HG02571 (cell line): ENCODE data around the gene CELF2.

Experiments used
- ATAC-seq: cut with Tn5 transposase; IDR thresholded peaks from one replicate; pipeline ENCODE4 v1.9.1; 2021; ENCODE audit warnings: mild to moderate bottlenecking, moderate library complexity; ENCODE audit not compliant: unreplicated experiment

CELF2 gene

DNA sequence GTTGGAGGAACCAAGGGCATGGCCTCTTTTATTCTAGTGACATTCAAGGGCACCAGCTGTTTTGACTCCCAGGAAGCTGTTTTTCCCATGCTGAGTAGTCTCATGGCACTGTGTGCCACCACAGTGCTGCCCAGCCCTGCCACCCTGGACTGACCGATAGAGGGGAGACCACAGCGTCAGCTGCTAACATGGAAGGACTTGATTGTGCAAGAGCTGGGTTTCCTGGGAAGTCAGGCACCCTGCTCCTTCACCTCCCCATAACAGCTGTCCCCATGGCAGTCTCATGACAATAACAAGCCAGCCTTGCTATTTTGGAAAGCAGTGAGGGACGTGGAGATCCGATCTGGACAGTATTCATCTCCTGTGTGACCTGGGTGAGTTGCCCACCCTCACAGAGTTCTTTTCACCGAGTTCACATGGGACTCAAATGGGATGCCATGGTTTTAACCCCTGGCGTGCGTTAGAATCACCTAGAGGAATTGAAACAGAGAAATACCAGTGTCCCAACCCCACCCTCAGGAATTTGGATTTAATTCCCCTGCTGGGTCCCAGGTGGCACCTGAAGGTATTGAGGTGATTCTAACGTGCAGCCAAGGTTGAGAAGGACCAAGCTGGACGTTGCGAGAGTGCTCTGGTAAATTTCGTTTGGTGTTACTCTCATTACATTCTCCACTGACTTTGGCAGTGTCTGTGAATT is 174.8 kb downstream of the CELF2 start:
- ATAC-seq, result no peak

DNA sequence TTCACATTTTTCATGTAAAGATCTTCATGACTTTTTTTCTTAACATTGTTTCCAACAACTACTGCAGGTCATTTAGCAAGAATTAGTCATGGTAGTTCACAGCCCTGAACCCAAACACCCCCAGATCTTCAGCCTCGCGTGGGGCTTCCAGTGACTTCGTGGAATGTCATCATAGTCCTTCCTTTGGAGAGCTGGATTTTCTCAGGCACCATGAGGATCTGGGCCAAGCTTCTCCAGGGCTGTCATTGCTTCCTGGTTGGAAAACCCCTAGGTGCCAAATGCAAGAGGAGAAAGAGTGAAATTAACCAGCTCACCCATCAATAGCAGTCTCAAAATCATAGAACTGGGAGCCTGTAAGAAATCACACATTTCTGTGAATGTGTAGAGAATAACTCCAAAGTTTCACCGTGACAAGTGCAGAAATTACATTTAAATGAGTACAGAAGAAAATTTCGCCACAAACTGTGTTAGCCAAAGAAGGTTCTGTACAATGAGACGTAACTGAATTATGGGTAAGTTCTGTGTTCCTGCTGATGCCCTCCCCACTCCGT is 175.4 kb downstream of the CELF2 start:
- ATAC-seq, result no peak

DNA sequence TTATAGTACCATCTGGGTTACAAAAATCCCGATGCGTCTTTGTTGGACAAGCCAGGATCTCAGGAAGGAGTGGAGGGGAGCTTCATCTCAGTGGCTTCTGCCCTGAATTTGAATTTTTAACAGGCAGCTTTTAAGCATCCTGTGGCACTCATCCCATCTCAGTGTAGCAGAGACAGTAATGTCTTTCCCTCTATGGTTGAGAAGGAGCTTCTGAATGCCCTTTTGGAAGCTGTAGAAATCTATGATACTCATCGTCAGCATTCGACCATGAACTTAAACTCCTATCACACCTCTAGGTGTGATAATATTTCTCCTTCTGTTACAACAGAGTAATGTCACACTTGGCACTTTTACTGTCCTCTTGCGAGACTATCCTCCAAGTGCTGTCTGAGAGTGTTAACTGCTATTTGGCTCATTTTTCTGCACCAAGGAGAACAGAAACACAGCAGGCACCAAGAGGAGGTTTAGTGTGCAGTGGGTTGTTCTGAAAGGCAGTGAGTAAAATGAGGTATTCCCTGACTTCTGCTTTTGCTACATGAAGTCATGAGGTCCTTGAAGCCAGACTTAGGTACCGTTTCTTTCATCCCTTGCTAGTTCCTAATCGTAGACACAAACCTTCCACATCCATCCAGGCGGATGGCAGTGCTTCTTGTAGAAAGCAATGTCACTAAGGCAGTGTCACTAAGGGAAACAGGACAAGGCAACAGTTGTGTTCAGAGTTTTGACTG is 177.4 kb downstream of the CELF2 start:
- no peak for ATAC-seq

DNA sequence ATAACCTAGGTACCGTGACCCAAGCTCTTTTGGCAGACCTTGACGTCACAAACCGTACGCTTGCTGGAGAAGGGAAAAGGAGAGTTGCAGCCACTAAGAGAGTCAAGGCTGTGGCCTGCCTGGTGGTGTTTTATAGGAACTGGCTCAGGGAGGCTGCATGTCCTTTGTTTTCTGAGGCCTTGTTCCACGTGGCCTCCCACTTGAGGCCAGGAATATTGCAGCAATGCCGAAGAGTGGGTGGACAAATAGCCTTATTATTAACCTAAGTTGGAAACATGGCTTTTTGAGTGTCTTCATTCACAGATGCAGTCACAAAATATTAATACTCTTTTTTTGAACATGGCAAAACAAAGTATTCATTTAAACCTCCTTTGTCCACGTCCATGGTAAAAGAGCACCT is 178.0 kb downstream of the CELF2 start:
- ATAC-seq, result no peak

DNA sequence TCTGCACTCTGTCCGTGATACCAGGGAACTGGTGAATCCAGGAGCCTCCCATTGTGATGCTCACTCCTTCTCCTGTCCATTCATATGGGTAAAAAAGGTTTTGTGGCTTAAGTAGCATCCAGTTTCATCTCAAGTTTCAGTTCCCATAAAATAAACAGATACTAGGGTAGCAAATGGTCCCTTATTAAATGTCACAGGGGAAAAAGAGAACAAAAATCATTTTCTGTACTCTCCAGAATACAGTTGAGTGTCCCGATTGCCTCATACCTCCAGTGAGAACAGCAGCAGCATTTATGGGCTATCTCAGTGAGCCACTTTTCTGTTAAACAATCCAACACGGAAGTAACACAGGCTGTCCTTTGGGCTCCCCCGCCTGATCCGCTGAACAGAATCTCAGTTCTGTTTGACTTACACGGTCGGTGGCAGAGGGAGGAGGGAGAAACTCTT is 179.6 kb downstream of the CELF2 start:
- peak; percentile 54 for ATAC-seq

DNA sequence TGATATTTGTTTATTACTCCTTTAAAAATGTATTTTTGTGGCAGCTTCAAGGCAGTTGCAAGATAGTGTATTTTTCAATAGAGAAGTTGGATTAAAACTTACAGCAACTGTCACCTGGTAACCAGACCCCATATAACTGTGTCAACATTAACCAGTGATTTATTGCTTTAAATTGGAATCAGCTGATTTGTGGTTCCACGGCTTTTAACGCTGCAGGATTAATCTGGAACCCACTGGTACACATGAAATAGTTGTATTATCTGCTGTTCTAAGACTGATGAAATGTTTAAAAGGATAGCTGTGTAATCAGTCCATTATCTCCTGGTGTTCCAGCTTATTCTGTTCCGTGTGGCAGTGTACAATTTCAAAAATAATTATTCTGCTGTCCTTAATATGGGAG is 180.2 kb downstream of the CELF2 start:
- no peak for ATAC-seq

DNA sequence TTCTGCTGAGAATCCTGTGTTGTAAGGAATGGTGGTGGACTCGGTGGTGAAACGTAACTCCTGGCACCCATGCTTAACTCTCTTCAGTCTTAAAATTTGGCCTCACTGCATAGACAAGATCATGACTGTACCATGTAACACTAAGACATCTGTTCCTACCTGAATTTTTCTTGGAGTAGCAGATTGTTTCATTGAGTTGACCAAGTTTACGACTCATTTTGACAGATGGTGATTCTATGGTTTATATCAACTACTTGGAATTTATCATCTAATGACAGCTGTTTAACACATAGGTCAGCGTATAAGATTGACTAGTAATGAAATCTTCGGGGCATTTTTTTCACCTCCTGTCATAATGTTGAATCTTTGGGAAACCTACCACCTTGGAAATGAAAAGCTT is 184.2 kb downstream of the CELF2 start:
- ATAC-seq, result no peak

DNA sequence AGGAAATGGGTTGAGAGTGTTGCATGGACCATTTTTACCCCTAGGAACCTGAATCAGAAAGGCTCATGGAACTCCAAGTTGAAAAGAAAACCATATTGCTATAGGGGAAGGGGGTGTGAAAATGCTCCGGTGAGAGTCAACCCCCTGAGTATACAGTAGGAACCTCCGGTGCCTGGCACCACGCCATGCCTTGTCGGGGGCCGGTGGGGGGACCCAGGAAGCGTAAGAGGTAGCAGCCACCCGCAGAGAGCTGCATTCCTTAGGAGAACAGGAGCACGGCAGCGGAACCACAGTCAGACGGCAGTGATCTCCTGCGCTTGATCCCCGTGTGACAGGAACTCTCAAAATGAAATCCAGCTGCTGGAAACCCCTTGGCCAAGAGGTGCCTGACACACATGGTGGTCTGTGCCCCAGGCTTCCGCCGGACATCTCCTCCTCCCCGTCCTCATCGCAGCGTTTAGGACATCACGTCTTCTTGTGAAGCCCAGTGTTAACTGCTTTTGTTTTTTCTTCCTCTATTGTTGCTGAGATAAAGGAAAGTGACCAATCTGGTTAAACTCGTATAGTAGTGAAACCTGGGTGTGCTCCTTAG is 186.8 kb downstream of the CELF2 start:
- no peak for ATAC-seq

DNA sequence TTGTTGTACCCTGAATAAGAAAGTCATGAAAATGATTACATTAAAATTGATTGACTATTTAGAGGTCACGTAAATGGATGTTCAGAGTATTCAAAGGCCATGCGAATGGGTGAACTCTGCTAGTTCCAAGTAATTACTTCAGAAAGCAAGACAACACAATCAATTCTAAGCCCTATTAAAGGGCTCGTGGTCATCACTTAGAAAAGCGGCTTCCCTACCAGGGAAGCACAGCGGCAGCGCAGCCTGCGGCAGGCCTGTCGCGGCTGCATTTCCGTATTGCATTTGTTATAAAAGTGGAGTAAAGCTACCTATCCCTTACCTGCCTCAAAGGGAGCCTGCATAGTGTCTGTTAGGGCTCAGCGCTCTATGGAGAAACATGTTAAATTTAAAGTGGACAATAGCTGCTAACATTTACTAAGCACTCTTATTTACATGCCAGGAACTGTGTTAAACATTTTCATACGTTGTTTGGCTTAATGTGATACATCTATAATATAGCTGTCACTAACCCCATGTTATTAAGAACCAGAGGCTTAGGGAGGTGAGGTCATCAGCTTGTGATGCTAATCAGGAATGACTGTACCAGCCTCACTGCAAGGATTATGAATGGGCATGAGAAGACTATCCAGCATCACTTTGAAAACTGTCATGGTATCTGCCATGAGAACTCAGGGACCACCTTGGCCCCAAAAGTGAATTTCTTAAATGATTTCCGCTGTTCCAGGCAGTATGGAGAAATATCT is 187.5 kb downstream of the CELF2 start:
- no peak for ATAC-seq

DNA sequence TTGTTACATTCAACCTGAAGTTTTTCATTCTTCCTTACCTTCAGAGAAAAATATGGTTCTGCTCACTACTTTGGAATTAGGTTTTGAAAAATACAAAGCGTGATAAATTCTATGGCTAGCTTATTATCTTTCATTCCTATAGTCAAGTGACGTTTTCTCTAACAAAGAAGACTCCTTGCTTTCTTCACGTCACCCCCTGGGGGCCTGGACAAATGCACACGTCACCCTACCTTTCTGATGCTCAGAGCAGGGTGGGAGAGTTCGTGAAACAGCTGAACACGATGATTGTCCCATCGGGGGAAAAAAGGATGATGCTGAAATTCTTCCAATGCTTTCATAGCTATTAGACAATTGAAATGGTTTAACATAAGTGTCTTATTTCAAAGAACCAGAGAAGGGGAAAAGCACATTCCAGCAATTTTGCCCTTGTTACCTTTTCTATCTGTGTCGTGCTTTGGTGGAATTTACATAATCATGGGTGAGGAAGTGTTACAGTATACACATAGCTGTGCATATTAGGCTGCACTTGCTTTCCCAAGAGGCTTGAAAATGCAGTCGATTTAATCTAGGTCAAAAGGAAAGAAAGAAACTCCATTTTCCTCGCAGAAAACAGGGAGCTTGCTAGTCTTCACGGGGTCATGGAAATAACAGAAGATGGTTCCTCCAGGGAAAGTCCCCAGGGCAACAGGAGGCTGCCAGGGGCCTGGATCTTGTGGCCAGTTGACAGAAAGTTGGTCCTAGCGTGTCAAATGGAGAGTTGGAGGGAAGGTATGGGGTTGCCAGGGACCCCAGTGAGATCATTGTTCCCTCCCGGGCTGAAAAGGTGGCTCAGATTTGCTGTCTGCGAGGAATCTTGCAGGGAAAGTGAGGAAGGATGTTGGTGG is 189.2 kb downstream of the CELF2 start:
- no peak for ATAC-seq

DNA sequence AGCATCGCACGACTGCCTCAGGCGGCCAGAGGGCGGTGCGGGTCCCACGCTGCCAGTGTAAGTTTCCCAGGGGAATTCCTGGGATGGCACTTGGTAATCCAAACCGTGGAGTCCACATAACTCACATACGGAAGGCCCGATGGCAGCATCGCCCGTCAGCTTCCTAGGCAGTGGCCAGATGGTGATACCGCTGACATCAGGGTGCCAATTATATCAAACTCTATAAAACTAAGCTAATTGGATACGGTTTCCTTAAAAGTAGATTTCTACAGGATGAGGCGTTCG is 189.8 kb downstream of the CELF2 start:
- no peak for ATAC-seq

DNA sequence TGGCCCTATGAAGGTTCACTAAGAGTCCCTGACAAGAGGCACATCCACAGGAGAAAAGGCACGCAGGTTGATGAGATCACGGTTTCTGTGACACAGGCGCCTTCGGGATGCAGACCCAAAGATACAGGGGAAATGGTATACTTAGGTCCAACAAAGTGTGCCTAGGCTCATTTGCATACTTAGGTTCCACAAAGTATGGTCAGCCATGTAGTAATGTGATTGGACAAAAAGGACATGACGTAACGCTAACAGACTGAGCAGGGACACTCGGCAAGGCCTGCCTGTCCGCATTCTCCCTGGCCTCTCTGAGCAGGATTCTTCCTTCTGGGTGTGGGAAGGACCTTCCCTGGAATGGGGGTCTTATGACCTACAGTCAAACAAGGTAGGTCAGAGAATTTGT is 190.6 kb downstream of the CELF2 start:
- no peak for ATAC-seq

DNA sequence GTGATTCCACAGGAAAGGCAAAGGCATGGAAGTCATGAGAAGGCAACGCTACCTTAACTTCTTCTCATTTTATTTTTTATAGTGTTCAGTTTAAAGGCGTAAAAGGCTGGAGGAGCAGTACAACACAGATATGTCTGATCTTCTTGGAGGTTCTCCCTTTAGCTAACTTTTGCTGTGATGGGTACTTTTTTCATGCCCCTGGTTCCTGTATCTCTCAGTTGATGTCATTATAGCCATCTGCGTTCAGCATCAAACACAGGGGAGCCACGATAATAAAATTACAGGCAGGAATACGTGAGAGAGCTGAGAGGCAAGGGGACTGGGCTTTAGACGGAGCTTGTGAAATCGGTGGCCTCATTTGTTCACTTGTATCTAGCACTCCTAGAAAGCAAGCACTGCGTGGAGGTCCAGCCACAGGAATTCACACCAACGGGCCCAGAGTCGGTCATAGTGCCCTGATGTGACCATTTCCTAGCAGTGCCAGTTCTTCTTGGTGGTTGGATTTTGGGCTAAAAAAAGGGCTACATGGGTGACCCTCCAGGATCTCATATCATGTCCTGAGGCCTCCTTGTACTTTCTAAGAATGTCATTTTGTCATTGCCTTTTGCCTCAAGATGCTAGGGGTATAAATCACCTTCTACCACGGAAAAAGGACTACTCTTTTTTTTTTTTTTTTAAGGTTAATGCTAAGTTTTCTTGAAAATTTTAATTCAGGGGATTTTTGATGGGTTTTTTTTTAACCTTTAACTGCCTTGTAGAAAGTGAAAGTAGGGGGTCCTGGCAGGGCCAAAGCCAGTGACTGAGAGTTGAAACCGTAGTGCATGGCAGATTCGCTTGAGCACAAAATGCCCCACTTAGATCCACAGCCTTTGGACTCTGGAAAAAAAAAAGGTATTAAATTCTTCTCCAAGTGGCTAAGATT is 191.5 kb downstream of the CELF2 start:
- ATAC-seq, result peak; percentile 41

DNA sequence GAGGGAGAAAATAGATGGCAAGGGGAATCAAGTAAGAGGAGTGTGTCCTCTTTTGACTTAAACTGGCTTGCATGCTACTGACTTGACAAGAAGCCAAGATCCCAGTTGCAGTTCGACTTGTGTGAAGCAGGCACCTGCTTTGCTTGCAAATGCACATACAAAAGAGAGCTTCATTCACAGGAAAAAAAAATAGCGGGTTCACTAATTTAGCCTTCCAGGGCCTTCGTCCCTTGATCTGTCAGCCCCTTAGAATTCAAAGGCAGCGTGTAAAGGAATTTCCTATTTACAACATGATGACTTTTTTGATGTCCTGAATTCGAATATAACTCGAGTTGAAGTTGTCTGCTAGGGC is 192.1 kb downstream of the CELF2 start:
- peak; percentile 33 for ATAC-seq

DNA sequence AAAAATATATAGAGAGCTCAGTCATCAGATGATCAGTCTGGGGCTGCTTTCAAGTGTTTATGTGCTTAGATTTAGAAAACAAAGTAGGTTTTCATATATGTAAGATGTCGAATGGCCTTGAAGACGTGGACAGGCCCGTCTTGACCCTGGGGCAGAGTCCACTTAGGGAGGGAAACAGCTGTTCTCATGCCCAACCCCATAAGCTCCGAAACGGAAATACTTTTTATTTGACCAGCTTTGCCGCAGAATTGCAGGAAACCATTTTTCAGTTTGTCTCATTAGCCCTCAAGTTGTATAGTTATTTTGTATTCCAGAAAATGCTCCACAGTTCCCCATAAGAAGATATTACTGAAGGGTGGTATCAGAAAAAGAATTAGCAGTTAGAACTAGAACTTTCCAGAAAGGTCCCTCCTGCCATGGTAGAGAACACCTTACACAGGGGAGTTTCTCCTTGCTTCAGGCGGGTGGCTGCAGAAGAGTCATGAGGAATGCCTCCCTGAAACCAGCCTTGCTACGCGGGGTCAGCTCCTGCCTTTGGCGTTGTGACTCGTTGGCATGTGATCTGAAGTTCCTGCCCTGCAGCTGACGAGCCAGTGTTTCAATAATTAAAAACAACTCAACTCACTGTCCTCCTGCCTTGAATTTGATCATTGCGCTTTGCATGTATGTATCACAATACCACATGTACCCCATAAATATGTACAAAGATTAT is 192.7 kb downstream of the CELF2 start:
- ATAC-seq, result no peak

DNA sequence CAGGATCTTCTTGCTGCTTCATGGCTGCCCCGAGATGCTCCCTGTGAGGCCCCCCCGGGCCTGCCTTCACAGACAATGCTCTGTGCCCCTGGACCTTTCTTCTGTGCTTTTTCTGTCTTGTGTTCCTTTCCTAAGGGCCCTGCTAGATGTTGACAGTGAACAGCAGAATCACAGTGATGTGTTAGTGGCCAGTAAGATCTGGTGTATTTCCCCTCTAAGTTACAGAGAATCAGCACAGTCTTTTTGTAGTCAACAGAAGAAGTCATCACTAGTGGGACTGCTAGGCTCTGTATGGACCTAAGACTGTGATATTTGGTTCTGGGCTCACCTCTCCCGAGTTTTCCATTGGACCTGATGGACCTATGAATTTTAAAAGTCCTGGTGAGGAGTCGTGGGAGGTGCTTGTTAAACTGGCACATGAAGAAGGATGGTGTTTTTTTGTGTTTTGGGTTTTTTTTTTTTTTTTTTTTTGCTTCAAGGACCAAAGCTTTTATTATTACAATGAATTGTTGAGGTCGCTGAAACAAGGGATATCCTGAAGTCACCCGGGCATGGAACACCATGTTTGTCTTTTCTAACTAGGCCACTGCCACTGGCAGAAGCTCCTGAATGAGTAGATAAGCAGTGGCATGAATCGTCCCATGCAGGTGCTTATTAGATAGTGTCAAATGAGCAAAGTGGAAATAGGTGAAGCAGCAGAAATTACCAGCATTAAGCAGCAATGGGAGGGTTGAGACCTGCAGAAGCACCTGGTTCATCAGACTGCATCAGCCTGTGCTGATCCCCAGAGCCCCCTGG is 194.8 kb downstream of the CELF2 start:
- ATAC-seq, result no peak

DNA sequence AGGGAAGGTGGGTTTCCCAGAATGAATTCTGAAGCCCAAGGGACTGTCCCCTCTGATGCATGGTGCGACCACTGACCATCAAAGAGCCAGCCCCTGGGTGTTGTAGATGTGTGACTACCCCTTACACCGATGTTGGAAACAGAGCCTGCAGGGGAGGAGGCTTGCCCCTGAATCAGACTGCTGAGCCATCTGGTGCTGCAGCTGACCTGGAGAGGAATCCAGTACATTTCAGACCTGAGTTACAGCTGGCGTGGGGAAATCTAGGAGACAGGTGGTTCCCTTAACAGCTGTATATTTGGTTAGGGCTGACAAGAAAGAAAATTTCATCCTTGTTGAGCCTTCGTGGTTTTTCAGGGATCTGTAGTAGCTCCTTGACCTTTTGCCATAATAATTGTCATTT is 195.5 kb downstream of the CELF2 start:
- no peak for ATAC-seq

DNA sequence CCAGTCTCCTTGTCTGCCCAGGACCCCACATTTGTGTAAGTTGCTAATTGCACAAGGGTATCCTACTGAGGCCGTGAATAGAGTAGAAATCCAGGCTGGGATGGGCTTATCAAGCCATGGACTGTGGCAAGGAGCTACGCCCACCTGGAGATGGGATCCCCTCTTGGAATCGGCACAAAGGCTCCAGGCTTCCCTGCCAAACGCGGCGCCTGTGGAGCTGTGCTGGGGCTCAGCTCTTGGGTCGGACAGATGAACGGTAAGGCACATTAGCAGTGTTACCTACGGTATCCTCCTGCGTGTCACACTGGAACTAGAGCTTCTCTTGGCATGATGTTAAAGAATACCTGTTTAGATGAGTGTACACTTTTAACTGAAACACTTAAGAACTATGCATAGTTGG is 196.7 kb downstream of the CELF2 start:
- ATAC-seq, result no peak
